PC-9 (cell line): ENCODE measurements around the gene MED27. TPM values are rescaled to one million over a fixed set of nuclear protein-coding genes. Genes with fewer than 3 reads are reported as not detected.

Experiments used
- BruUV-seq: library from RNA; stranded (reverse); fragments of 400-500 nt; replicated peaks from 2 replicates; lab custom pipeline; 2021; lab: Mats Ljungman, UMichigan
- CTCF ChIA-PET: fragments of 300-600 bp; sonication (Branson Sonifier 250); formaldehyde crosslinking; loops from one replicate; lab custom pipeline; 2022; ENCODE audit warnings: antibody characterized with exemption; lab: Charles Lee
- POLR2A ChIA-PET: fragments of 300-600 bp; sonication (Branson Sonifier 250); formaldehyde crosslinking; loops from one replicate; lab custom pipeline; 2022; ENCODE audit warnings: antibody characterized with exemption; ENCODE audit not compliant: unreplicated experiment; lab: Charles Lee
- DNase-seq, 2 experiments: peaks; one replicate each; pipeline versions ENCODE4 v3.0.0 to v3.0.0-alpha.2; 2015 to 2022; ENCODE audit warnings: mixed read lengths in 1 of 2
- H2AFZ ChIP-seq: fragments of 200-600 bp; sonication (generic); 2 replicates; pipeline ENCODE4 v1.8.1; 2017; ENCODE audit warnings: antibody characterized with exemption
- H3F3A ChIP-seq: fragments of 200-600 bp; sonication (generic); 2 replicates; pipeline ENCODE4 v1.8.1; 2017; ENCODE audit warnings: antibody characterized with exemption, mild to moderate bottlenecking, low read depth; ENCODE audit not compliant: insufficient read depth
- H3K27ac ChIP-seq: fragments of 200-600 bp; sonication (generic); 2 replicates; pipeline ENCODE4 v1.6.1; 2016; ENCODE audit warnings: mixed run types
- H3K27me3 ChIP-seq: fragments of 200-600 bp; sonication (generic); 2 replicates; pipeline ENCODE4 v1.6.1; 2016; ENCODE audit warnings: low read depth, mixed run types; ENCODE audit not compliant: insufficient read depth
- H3K36me3 ChIP-seq: fragments of 200-600 bp; sonication (generic); 2 replicates; pipeline ENCODE4 v1.6.1; 2016; ENCODE audit warnings: low read depth, mixed run types
- H3K4me1 ChIP-seq: fragments of 200-600 bp; sonication (generic); replicated peaks from 2 replicates; pipeline ENCODE4 v1.6.1; 2016; ENCODE audit warnings: mixed run types; ENCODE audit not compliant: insufficient read depth
- H3K4me2 ChIP-seq: fragments of 200-600 bp; sonication (generic); 2 replicates; pipeline ENCODE4 v1.6.1; 2017; ENCODE audit warnings: mixed run types
- H3K4me3 ChIP-seq: fragments of 200-600 bp; sonication (generic); 2 replicates; pipeline ENCODE4 v1.6.1; 2016; ENCODE audit warnings: mixed run types
- H3K79me2 ChIP-seq: fragments of 200-600 bp; sonication (generic); 2 replicates; pipeline ENCODE4 v1.6.1; 2017; ENCODE audit warnings: low read depth, mixed run types
- H3K9me2 ChIP-seq: fragments of 200-600 bp; sonication (generic); 2 replicates; pipeline ENCODE4 v1.8.1; 2017; ENCODE audit warnings: mild to moderate bottlenecking; ENCODE audit not compliant: insufficient read depth
- H3K9me3 ChIP-seq: fragments of 200-600 bp; sonication (generic); 2 replicates; pipeline ENCODE4 v1.8.1; 2016; ENCODE audit warnings: low read depth; ENCODE audit not compliant: insufficient read depth
- H4K20me1 ChIP-seq: fragments of 200-600 bp; sonication (generic); 2 replicates; pipeline ENCODE4 v1.8.1; 2017; ENCODE audit not compliant: insufficient read depth
- EZH2 ChIP-seq: fragments of 200-600 bp; sonication (generic); IDR thresholded peaks from 2 replicates; pipeline ENCODE4 v1.8.0; 2017; ENCODE audit warnings: antibody characterized with exemption, low read depth
- intact Hi-C: fragments of 100-400 bp; cut with micrococcal nuclease; formaldehyde crosslinking; loops from one replicate; pipeline ENCODE4 v1.10.0; 2022; ENCODE audit not compliant: unreplicated experiment
- total RNA-seq: library from RNA; stranded (reverse); gene quantifications from 2 replicates; pipeline ENCODE4 v1.2.3, GENCODE V29; 2021
- TF ChIP-seq, protein P1 (sequence below): fragments of 200-600 bp; sonication (generic); conservative IDR thresholded peaks from 2 replicates; pipeline ENCODE4 v1.6.1; 2017; ENCODE audit warnings: mixed run types, antibody characterized with exemption, mild to moderate bottlenecking, moderate library complexity

Gene MED27
- total RNA-seq, 1 experiment from 2014 or later, result 31.2 TPM

DNA sequence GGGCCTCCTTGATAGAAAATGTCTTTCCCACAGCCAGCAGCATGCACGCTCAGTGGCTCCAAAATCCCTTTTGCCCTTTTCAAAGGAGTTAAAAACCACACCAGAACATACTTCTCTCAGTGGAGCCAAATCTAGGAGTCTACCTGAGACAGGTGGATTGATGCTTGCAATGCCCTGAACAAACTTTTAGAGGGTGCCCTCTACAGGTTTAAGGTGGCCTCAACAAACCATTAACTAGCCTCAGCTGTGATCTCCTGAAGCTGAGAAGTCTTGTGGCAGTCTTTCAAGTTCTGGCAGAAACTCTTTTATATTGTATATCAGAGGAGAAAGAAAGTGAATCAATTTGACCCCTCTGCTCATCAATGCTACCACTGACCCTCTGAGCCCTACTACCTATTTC is 125.4 kb downstream of the MED27 start:
- no TSS peak for BruUV-seq
- CTCF ChIA-PET, result no interaction called here
- H3K27ac ChIP-seq, result no peak overlapping the region
- no peak overlapping the region for H2AFZ ChIP-seq
- intact Hi-C loops, result no loop called here
- no peaks in the 10 kb centered on the region for H3K27me3 ChIP-seq
- no peaks in the 10 kb centered on the region for H3K9me2 ChIP-seq
- no peak for DNase-seq
- no peak overlapping the region for H3K4me2 ChIP-seq
- TF ChIP-seq, protein P1, sequence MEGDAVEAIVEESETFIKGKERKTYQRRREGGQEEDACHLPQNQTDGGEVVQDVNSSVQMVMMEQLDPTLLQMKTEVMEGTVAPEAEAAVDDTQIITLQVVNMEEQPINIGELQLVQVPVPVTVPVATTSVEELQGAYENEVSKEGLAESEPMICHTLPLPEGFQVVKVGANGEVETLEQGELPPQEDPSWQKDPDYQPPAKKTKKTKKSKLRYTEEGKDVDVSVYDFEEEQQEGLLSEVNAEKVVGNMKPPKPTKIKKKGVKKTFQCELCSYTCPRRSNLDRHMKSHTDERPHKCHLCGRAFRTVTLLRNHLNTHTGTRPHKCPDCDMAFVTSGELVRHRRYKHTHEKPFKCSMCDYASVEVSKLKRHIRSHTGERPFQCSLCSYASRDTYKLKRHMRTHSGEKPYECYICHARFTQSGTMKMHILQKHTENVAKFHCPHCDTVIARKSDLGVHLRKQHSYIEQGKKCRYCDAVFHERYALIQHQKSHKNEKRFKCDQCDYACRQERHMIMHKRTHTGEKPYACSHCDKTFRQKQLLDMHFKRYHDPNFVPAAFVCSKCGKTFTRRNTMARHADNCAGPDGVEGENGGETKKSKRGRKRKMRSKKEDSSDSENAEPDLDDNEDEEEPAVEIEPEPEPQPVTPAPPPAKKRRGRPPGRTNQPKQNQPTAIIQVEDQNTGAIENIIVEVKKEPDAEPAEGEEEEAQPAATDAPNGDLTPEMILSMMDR, result peak; percentile 57; the same call in 1 of the 2 replicates
- no peak for TF ChIP-seq EZH2
- peaks cover 11% of the 10 kb centered on the region; the same call in 1 of the 2 replicates for H4K20me1 ChIP-seq
- H3K4me1 ChIP-seq, result no peaks in the 10 kb centered on the region
- POLR2A ChIA-PET, result no interaction called here
- no peaks in the 10 kb centered on the region for H3K9me3 ChIP-seq
- H3K4me3 ChIP-seq, result no peak overlapping the region
- H3K79me2 ChIP-seq, result no peaks in the 10 kb centered on the region
- H3F3A ChIP-seq, result no peaks in the 10 kb centered on the region
- no peaks in the 10 kb centered on the region for H3K36me3 ChIP-seq

DNA sequence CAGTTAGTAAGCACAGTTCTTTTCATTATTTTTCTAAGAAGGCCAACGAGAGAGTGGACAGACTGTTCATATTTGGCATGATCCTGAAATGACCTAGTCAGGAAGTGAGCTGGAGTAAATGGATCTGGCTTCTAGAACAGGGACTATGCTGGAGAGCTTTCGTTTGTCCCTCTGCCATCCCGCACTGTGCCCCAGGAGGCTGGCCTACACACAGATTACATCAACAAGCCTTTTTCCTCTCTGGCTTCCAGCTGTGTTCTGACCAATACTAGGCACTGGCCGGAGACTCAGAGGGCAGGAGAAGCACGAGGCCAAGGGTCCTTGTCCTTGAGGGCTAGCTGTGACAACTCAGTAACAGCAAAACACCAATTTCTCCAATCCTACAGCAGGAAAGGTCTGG is 127.8 kb downstream of the MED27 start:
- intact Hi-C loops, result no loop called here
- Histone ChIP-seq H3K9me2 (no peaks in the 10 kb centered on the region), H3K79me2 (no peaks in the 10 kb centered on the region), H3K36me3 (no peaks in the 10 kb centered on the region), H2AFZ (no peak overlapping the region), H3K4me2 (no peak overlapping the region), H3F3A (no peaks in the 10 kb centered on the region), H3K27ac (no peak overlapping the region), H4K20me1 (peaks cover 17% of the 10 kb centered on the region; the same call in 1 of the 2 replicates), H3K4me1 (no peaks in the 10 kb centered on the region), H3K9me3 (no peaks in the 10 kb centered on the region), H3K4me3 (no peak overlapping the region), H3K27me3 (no peaks in the 10 kb centered on the region)
- BruUV-seq, result no TSS peak
- DNase-seq, result no peak
- ChIA-PET POLR2A (interaction anchor here (0.6 kb wide), 1 partner anchor 88 kb away, joined by 3 read pairs; no protein-coding TSS in a partner anchor), CTCF (no interaction called here)
- no peak for TF ChIP-seq EZH2
- TF ChIP-seq, protein P1, result no peak

DNA sequence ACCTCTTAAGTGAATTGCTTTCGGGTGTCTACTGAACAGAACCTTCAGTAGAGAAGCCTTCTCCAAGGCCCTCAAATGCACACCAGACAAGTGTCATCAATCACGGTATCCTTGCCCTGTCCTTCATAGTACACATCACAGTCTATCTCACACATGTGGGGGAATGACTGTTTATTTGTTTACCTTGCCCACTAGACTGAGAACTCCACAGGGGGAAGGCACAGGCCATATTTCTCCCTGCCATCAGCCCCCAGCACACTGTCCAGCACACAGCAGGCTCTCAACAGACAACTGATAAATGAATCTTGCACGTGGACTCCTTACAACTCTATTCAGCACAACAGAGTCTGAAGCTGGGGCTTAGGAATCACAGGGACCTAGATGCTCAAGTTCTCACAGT is 128.5 kb downstream of the MED27 start:
- Histone ChIP-seq H3K4me2 (no peak overlapping the region), H4K20me1 (peaks cover 17% of the 10 kb centered on the region; the same call in 1 of the 2 replicates), H3K27me3 (no peaks in the 10 kb centered on the region)

More for the DNA sequence above, 128.5 kb downstream of the MED27 start:
- Histone ChIP-seq H3K36me3 (no peaks in the 10 kb centered on the region), H2AFZ (no peak overlapping the region), H3K4me1 (no peaks in the 10 kb centered on the region), H3K9me2 (no peaks in the 10 kb centered on the region), H3K4me3 (no peak overlapping the region), H3K79me2 (no peaks in the 10 kb centered on the region), H3F3A (no peaks in the 10 kb centered on the region), H3K9me3 (no peaks in the 10 kb centered on the region), H3K27ac (no peak overlapping the region)
- BruUV-seq, result no TSS peak
- intact Hi-C loops, result no loop called here
- ChIA-PET CTCF (no interaction called here), POLR2A (interaction anchor here (0.6 kb wide), 1 partner anchor 89 kb away, joined by 3 read pairs; no protein-coding TSS in a partner anchor)
- TF ChIP-seq, protein P1, result no peak
- TF ChIP-seq EZH2, result no peak
- DNase-seq, result no peak
